Activated CD8-positive, alpha-beta memory T cell treated with anti-CD3 and anti-CD28 coated beads for 36 hours (primary cell): ENCODE results near the gene KIF16B. TPM values are rescaled to one million over a fixed set of nuclear protein-coding genes. Genes with fewer than 3 reads are reported as not detected.

Source experiments
- CTCF ChIA-PET: fragments of 350-600 bp; sonication (Branson Sonifier 250); formaldehyde crosslinking; loops from one replicate; lab custom pipeline; 2021; ENCODE audit warnings: antibody characterized with exemption; lab: Charles Lee
- POLR2A ChIA-PET: fragments of 350-600 bp; sonication (Branson Sonifier 250); formaldehyde crosslinking; loops from one replicate; lab custom pipeline; 2021; ENCODE audit warnings: antibody characterized with exemption; lab: Charles Lee
- total RNA-seq, 2 experiments: library from RNA; stranded (reverse); gene quantifications; one replicate each; pipeline ENCODE4 v1.2.3, GENCODE V29; 2021

Gene KIF16B
- total RNA-seq, 2 experiments from 2014 or later = 3.2 TPM

DNA sequence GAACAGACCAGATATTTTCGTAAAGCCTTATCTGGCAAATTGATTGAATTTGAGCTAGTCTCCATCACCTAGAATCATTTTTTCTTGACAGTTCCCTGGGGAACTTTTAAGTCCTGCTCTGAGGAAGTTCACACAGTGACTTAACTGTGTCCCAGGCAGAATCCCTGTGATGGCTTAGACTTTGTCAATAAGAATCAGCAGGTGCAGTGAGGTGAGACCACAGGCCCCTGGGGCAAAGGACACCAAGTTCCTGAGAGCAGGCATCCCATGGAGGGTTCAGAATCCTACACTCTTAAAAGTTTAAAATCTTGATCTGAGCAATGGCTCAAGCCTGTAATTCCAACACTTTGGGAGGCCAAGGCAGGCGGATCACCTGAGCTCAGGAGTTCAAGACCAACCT lies 13.0 kb downstream of the KIF16B start:
- POLR2A ChIA-PET = no interaction called here

GRCh38 chr20:16556301-16556700 lies 16.9 kb downstream of the KIF16B start:
- ChIA-PET POLR2A (no interaction called here), CTCF (no interaction called here)

More for the DNA sequence above, 13.0 kb downstream of the KIF16B start:
- CTCF ChIA-PET = no interaction called here

- POLR2A ChIA-PET = no interaction called here
- CTCF ChIA-PET = no interaction called here
These were observed 17.5 kb downstream of the KIF16B start for GRCh38 chr20:16555754-16556153.

GRCh38 chr20:16554766-16555543 lies 18.3 kb downstream of the KIF16B start:
- CTCF ChIA-PET = no interaction called here

DNA sequence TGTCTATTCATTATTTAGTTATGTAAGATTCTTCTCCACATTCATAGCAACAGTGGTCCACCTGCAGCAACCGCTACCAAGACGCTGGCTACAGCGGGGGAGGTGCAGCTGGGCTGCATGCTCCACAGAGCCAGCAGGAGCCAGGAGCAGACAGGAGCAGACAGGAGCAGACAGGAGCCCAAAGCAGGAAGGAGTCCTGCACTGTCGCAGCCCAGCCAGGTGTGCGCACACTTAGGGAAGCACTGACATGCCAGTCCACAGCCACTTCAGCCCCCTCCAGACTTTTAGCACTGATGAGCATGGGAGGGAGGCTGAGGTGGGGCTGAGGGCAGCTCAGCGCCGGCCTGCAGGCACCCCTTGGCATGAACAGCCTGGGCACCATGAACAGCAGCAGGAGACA lies 19.6 kb downstream of the KIF16B start:
- ChIA-PET CTCF (no interaction called here), POLR2A (no interaction called here)

More at GRCh38 chr20:16554766-16555543, 18.3 kb downstream of the KIF16B start:
- POLR2A ChIA-PET = no interaction called here

DNA sequence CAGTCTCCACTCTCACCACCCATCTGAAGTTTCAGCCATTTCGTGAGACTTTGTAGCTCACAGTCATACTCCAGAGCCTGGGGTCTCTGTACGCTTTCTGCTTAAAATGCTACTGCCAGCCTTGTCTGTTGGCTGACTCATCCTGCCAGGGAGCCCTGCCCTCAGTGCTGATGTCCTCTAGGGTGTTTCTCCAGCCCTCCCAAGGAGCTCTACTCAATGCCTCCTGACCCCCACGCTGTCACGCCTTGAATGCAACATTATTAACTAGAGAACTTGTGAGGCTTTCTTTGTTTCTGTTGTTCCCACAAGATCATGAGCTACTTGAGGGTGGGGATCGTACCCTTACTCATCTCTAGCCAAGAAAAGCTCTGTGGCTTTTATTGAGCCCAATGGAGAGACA lies 20.1 kb downstream of the KIF16B start:
- ChIA-PET CTCF (no interaction called here), POLR2A (no interaction called here)

DNA sequence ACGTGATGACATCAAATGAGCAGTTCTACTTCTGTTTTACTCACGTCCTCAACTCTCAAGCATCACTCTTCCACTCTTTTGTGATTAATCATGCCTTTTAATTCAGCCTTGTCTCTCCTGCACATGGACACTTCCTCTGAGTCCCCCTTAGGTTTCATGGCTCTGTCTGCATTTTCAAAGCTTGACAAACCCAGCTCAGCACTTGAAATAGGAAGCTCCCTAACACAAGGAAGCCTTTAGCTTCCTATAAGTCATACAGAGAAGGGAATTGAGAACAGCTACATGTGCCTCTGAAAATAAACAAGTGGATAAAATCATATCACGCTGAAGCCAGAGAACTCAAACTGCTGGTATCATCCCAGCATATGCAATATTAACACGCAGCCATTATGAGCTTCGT lies 21.2 kb downstream of the KIF16B start:
- CTCF ChIA-PET = no interaction called here
- POLR2A ChIA-PET = no interaction called here

DNA sequence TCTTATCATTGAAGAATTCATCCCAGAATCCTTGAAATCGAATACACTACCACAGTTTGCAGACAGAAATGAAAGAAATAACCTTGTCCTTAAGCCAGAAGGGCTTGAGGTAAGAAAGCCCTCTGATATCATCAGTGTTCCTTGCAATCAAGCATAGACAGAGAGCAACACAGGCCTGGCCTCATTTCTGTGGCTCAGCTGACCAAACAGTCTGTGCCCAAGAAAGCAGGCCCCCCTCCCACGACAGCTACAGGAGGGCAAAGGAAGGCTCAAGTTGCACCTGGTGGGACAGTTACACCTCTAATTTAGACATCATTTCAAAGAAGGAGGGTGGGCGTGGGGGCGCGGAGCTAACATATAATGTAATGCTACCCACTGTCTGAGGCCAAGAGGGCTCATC lies 21.6 kb downstream of the KIF16B start:
- ChIA-PET CTCF (no interaction called here), POLR2A (no interaction called here)

DNA sequence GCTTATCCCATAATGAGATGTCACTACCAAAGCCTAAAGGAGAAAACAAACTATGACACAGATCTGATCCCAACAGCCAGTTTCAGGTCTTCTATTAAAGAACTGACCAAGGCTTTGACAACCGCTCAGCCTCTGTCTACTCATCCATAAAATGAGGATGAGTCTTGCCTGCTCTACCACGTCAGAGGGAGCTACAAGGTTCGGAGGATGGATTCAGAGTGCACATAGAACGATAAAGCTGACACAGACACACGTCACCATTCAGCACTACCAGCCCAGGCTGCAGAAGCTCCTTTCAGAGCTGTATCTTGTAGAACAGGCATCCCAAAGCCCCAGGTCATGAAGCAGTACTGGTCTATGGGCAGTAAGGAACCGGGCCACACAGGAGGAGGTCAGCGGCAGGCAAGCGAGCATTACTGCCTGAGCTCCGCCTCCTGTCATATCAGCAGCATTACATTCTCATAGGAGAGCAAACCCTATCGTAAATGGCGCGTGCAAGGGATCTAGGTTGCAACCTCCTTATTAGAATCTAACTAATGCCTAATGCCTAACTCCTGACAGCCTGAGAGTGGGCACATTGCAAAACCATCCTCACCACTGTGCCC lies 25.1 kb downstream of the KIF16B start:
- CTCF ChIA-PET = no interaction called here
- POLR2A ChIA-PET = no interaction called here

DNA sequence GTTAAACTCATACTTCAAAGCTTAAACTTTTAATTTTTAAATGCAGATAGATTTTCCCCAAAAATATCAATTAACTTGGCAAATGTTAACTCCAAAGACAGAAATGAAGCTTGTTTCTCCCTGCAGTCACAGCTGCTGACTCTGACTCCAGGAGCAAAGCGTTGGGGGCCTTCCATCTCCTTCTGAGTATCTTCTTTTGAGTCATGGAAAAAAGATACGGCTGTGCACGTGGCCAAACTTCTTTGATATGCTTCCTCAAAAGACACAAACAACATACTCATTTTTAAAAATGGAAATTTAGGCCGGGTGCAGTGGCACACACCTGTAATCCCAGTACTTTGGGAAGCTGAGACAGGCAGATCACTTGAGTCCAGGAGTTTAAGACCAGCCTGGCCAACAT lies 28.3 kb downstream of the KIF16B start:
- ChIA-PET CTCF (interaction anchor here (0.7 kb wide), 1 partner anchor 431 kb away, joined by 4 read pairs; no protein-coding TSS in a partner anchor), POLR2A (no interaction called here)

DNA sequence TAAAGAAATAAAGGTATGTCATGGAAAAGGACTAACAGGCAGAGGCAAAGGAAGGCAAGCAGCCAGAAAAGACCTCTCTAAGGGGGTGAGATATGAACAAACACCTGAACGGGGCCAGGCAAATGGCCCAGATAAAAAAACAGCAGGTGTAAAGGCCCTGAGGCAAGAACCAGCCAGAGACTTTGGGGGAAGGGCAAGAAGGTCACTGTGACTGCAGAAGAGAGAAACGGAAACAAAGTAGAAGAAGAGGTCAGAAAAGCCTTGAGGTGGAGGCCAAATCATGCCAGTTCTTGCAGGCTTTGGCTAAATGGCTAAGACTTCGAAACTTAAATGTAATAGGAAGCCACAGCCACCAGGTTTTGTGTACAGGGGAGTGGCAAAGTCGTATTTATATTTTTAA lies 30.8 kb downstream of the KIF16B start:
- CTCF ChIA-PET = no interaction called here
- POLR2A ChIA-PET = no interaction called here

GRCh38 chr20:16541878-16542277 lies 31.4 kb downstream of the KIF16B start:
- POLR2A ChIA-PET = no interaction called here

GRCh38 chr20:16541226-16541625 lies 32.0 kb downstream of the KIF16B start:
- ChIA-PET CTCF (no interaction called here), POLR2A (no interaction called here)

More at GRCh38 chr20:16541878-16542277, 31.4 kb downstream of the KIF16B start:
- CTCF ChIA-PET = no interaction called here

DNA sequence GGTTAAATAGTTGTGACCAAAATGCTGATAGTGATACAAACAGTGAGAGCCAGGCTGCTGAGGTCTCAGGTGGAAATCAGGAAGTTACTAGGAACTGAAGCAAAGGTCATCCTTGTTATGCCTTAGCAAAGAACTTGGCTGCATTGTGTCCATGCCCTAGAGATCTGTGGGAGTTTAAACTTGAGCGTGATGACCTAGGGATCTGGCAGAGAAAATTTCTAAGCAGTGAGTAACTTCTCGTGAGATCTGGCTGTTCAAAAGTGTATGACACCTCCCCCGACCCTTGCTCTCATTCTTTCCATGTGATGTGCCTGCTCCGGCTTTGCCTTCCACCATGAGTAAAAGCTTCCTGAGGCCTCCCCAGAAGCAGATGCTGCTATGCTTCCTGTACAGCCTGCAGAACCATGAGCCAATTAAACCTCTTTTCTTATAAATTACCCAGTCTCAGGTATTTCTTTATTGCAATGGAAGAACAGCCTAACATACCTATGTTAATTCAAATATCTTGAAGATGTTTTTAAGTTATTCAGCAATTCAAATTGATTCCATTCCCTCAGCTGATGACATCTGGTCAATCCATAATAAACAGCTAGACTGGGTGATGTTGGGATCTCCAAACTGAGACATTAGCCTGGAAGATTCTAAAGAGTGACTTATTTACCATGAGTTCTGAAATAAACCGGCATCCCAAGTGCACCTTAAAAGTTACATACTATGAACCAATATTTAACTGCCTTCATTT lies 33.8 kb downstream of the KIF16B start:
- ChIA-PET POLR2A (no interaction called here), CTCF (no interaction called here)

DNA sequence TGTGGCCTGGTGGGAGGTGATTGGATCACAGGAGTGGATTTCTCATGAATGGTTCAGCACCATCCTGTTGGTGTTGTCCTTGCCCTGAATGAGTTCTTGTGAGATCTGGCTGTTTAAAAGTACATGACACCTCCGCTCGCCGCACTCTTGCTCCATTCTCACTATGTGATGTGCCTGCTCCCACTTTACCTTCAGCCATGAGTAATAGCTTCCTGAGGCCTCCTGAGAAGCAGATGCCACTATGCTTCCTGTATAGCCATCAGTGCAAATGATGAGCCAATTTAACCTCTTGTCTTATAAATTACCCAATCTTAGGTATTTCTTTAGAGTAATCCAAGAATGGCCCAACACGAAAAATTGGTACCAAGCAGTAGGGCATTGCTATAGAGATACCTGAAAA lies 34.5 kb downstream of the KIF16B start:
- CTCF ChIA-PET = no interaction called here
- POLR2A ChIA-PET = no interaction called here

DNA sequence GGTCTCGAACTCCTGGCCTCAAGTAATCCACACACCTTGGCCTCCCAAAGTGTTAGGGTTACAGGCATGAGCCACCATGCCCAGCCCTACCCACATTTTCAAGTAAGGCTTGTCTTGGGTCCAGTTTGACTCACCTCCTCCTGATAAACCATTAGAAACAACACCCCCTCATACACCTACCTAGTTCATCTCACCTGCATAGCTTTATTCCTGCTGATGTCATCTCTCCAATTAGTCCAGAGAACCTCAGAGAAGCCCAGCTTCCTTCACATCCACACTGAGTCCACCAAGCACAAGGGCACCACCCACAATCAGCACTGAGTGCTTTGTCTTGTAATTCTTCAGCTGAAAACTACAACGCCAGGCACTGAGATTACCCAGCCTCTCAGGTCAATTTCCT lies 35.3 kb downstream of the KIF16B start:
- POLR2A ChIA-PET = no interaction called here
- CTCF ChIA-PET = no interaction called here

DNA sequence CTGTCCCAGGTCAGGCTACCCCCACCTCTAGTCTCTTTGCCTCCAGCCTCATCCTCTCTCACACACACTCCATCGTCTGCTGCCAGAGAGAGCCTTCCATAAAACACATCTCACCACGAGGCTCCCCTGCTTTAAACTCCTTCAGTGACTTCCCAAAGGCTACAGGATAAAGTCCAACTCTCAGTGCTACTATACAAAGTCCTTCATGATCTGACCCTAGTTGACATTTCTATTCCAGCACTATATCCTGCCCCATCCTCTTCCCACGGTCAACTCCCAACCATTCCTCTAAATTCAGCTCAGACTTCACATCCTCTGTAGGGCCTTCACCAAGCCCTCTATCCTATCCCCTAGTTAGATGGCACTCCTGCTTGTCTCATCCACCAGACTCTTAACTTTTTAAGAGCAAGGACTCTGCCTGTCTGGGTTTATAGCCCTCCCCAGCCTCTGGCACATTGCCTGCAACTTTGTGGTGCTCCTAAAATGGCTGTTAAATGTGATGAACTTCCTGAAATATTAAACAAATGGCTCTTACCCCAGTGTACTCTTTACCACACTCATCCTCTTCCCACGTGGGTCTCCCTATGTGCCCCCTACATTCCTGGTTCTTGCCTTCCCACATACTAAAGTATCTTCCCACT lies 36.1 kb downstream of the KIF16B start:
- ChIA-PET CTCF (no interaction called here), POLR2A (no interaction called here)

- POLR2A ChIA-PET = no interaction called here
- CTCF ChIA-PET = no interaction called here
These were observed 38.0 kb downstream of the KIF16B start for GRCh38 chr20:16535277-16535676.

GRCh38 chr20:16533502-16533901 lies 39.7 kb downstream of the KIF16B start:
- POLR2A ChIA-PET = no interaction called here
- CTCF ChIA-PET = no interaction called here

GRCh38 chr20:16531485-16531884 lies 41.8 kb downstream of the KIF16B start:
- ChIA-PET CTCF (no interaction called here), POLR2A (no interaction called here)
